Neutrophil (primary cell): Measurements from ENCODE around the gene RP9.
"Not testable (repeated sequence)": the region's sequence is repeated elsewhere in the genome, so short reads cannot be mapped to it uniquely, and the experiment has no call there.

Experiments
- H3K27ac ChIP-seq: fragments of 200-600 bp; sonication (generic); 2 replicates; pipeline ENCODE4 v1.5.1; 2016; ENCODE audit warnings: mild to moderate bottlenecking, moderate library complexity
- H3K27me3 ChIP-seq: fragments of 200-600 bp; sonication (generic); 2 replicates; pipeline ENCODE4 v1.6.0; 2016; ENCODE audit warnings: mild to moderate bottlenecking
- H3K36me3 ChIP-seq: fragments of 200-600 bp; sonication (generic); 2 replicates; pipeline ENCODE4 v1.5.1; 2017
- H3K4me1 ChIP-seq, 2 experiments: fragments of 200-600 bp in 1 of 2; sonication (generic) in 1 of 2; 1 replicate in 1 of 2; 2 replicates in 1 of 2; pipeline versions ENCODE4 v1.5.1 to v1.6.1; 2013 to 2016; ENCODE audit warnings: low read depth in 1 of 2, low read length in 1 of 2, mild to moderate bottlenecking in 1 of 2, moderate library complexity in 1 of 2; ENCODE audit not compliant: control insufficient read depth in 1 of 2, insufficient read depth in 1 of 2
- H3K4me3 ChIP-seq, 2 experiments: fragments of 200-600 bp in 1 of 2; sonication (generic) in 1 of 2; 1 replicate in 1 of 2; 2 replicates in 1 of 2; pipeline ENCODE4 v1.5.1; 2013 to 2016; ENCODE audit warnings: low read depth in 1 of 2, low read length in 1 of 2, mild to moderate bottlenecking in 1 of 2, moderate library complexity in 1 of 2
- H3K9me3 ChIP-seq: fragments of 200-600 bp; sonication (generic); 2 replicates; pipeline ENCODE4 v1.5.1; 2016
- CTCF ChIP-seq: fragments of 200-600 bp; sonication (generic); IDR thresholded peaks from 2 replicates; pipeline ENCODE4 v1.5.1; 2016; ENCODE audit warnings: antibody characterized with exemption

The RP9 gene

GRCh38 chr7:33107136-33108066 lies 1.8 kb downstream of the RP9 start:
- H3K27ac ChIP-seq: no peak overlapping the region
- H3K4me3 ChIP-seq: no peak overlapping the region

GRCh38 chr7:33101906-33102305 lies 7.3 kb downstream of the RP9 start:
- no peak for TF ChIP-seq CTCF
- H3K9me3 ChIP-seq: no peaks in the 10 kb centered on the region
- no peaks in the 10 kb centered on the region for H3K27me3 ChIP-seq
- peaks cover 35% of the 10 kb centered on the region for H3K36me3 ChIP-seq
- no peaks in the 10 kb centered on the region for H3K4me1 ChIP-seq
- no peak overlapping the region for H3K27ac ChIP-seq
- no peak overlapping the region for H3K4me3 ChIP-seq

More at GRCh38 chr7:33107136-33108066, 1.8 kb downstream of the RP9 start:
- H3K4me1 ChIP-seq: peaks cover 22 to 26% of the 10 kb centered on the region in 2 experiments
- peak; percentile 31 for TF ChIP-seq CTCF
- peaks cover 9% of the 10 kb centered on the region for H3K36me3 ChIP-seq
- peaks cover 30% of the 10 kb centered on the region for H3K27me3 ChIP-seq
- no peaks in the 10 kb centered on the region for H3K9me3 ChIP-seq

- peaks cover 47% of the 10 kb centered on the region for H3K36me3 ChIP-seq
- no peaks in the 10 kb centered on the region for H3K27me3 ChIP-seq
- H3K4me3 ChIP-seq: no peak overlapping the region
- H3K27ac ChIP-seq: no peak overlapping the region
- no peaks in the 10 kb centered on the region for H3K4me1 ChIP-seq
- no peak for TF ChIP-seq CTCF
- H3K9me3 ChIP-seq: no peaks in the 10 kb centered on the region
Observed at GRCh38 chr7:33100770-33101169, 8.4 kb downstream of the RP9 start.

GRCh38 chr7:33099154-33099940 lies 9.9 kb downstream of the RP9 start:
- H3K9me3 ChIP-seq: no peaks in the 10 kb centered on the region
- no peak overlapping the region for H3K27ac ChIP-seq
- no peaks in the 10 kb centered on the region for H3K4me1 ChIP-seq
- H3K27me3 ChIP-seq: no peaks in the 10 kb centered on the region
- no peak overlapping the region for H3K4me3 ChIP-seq
- TF ChIP-seq CTCF: no peak
- peaks cover 58% of the 10 kb centered on the region for H3K36me3 ChIP-seq

GRCh38 chr7:33094745-33095275 lies 14.4 kb downstream of the RP9 start:
- H3K4me3 ChIP-seq, H3K27ac ChIP-seq, H3K4me1 ChIP-seq, H3K27me3 ChIP-seq, H3K9me3 ChIP-seq: not testable (repeated sequence)
- peaks cover 57% of the 10 kb centered on the region for H3K36me3 ChIP-seq
